NCI-H446 treated with DMSO at 0.1 percent for 48 hours (cell line): ENCODE results near the gene ECEL1.
A peak's percentile ranks its signal among the peaks of the same experiment; 100 is the strongest.
"Not testable (repeated sequence)": the region's sequence is repeated elsewhere in the genome, so short reads cannot be mapped to it uniquely, and the experiment has no call there.

Source experiments
- DNase-seq: peaks from one replicate; lab custom pipeline; 2025; lab: John Stamatoyannopoulos, UW

ECEL1 gene

GRCh38 chr2:232458661-232459418 lies 28.8 kb downstream of the ECEL1 start:
- no peak for DNase-seq

GRCh38 chr2:232458051-232458660 lies 29.5 kb downstream of the ECEL1 start:
- no peak for DNase-seq

GRCh38 chr2:232457121-232458011 lies 30.3 kb downstream of the ECEL1 start:
- DNase-seq, result no peak

- DNase-seq, result no peak
These were observed 31.1 kb downstream of the ECEL1 start for GRCh38 chr2:232456296-232457120.

GRCh38 chr2:232455426-232456255 lies 32.0 kb downstream of the ECEL1 start, which contains the start of gene ALPI:
ALPI (plus strand) TSS chr2:232456153; CDS start chr2:232456200, 47 bp downstream.
- no peak for DNase-seq

- no peak for DNase-seq
These were observed 33.0 kb downstream of the ECEL1 start for GRCh38 chr2:232454630-232455029.

- not testable (repeated sequence) for DNase-seq
These were observed 36.0 kb downstream of the ECEL1 start for GRCh38 chr2:232451645-232452044.

- DNase-seq, result no peak
These were observed 37.7 kb downstream of the ECEL1 start for GRCh38 chr2:232449964-232450363.

- DNase-seq, result no peak
These were observed 39.3 kb downstream of the ECEL1 start for GRCh38 chr2:232448304-232448690.

- no peak for DNase-seq
These were observed 39.9 kb downstream of the ECEL1 start for GRCh38 chr2:232447638-232448303.

- no peak for DNase-seq
These were observed 40.5 kb downstream of the ECEL1 start for GRCh38 chr2:232447091-232447620.

- not testable (repeated sequence) for DNase-seq
These were observed 41.3 kb downstream of the ECEL1 start for GRCh38 chr2:232446266-232446777.

- DNase-seq, result not testable (repeated sequence)
These were observed 42.3 kb downstream of the ECEL1 start for GRCh38 chr2:232445149-232445885.

GRCh38 chr2:232444409-232445148 lies 43.1 kb downstream of the ECEL1 start:
- peak; percentile 1 for DNase-seq

GRCh38 chr2:232443669-232444408 lies 43.8 kb downstream of the ECEL1 start:
- not testable (repeated sequence) for DNase-seq

- DNase-seq, result not testable (repeated sequence)
These were observed 44.6 kb downstream of the ECEL1 start for GRCh38 chr2:232443047-232443446.

- DNase-seq, result not testable (repeated sequence)
These were observed 45.2 kb downstream of the ECEL1 start for GRCh38 chr2:232442431-232442830.
